C4-2B (cell line): ENCODE measurements around the gene KCNH3.

Source experiments
- H3K27ac ChIP-seq: fragments of 450-650 bp; 2 replicates; pipeline ENCODE4 v1.5.1; 2017
- ZFX ChIP-seq: fragments of 450-650 bp; IDR thresholded peaks from 2 replicates; pipeline ENCODE4 v1.6.1; 2017
- TF ChIP-seq, protein P1 (sequence below): fragments of 450-650 bp; conservative IDR thresholded peaks from 2 replicates; pipeline ENCODE4 v1.5.1; 2017; ENCODE audit warnings: mild to moderate bottlenecking

The KCNH3 gene

GRCh38 chr12:49537752-49538509 is 899 bp upstream of the KCNH3 start:
- no peak for TF ChIP-seq ZFX

GRCh38 chr12:49539406-49540228 is 787 bp downstream of the KCNH3 start:
- no peak overlapping the region for H3K27ac ChIP-seq

More at GRCh38 chr12:49537752-49538509, 899 bp upstream of the KCNH3 start:
- H3K27ac ChIP-seq, result no peak overlapping the region

DNA sequence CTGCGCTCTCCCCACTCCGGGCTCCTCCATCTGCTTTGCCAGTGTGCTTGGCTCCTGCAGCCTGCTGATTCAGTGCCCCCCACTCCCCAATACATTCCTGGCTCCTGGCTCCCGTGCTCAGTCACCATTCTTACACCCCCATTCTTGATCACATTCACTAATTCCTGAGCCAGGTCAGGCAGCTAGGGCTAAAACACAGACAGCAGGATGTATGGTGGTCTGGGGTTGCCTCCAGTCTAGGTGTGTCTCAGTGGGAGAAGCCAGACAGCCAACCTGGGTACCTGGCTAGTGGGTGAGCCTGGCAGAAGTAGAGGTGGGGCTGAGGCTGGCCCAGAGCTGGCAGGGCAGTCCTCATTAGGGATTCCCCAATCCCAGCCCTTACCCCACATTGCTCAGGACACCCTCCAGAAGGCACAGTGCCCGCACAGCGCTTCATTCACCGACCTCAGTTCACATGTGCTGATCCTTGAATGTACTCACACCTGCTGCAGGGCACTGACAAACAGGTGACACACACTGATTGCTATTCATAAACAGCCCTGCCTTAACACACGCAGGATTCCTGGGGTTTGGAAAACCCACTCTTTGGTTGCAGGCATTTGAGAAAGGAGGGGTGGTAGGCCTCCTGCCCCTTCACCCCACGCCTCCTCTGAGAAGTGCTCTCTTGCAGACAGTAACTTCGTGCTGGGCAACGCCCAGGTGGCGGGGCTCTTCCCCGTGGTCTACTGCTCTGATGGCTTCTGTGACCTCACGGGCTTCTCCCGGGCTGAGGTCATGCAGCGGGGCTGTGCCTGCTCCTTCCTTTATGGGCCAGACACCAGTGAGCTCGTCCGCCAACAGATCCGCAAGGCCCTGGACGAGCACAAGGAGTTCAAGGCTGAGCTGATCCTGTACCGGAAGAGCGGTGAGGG is 1.7 kb downstream of the KCNH3 start:
- no peak overlapping the region for H3K27ac ChIP-seq
- TF ChIP-seq, protein P1, sequence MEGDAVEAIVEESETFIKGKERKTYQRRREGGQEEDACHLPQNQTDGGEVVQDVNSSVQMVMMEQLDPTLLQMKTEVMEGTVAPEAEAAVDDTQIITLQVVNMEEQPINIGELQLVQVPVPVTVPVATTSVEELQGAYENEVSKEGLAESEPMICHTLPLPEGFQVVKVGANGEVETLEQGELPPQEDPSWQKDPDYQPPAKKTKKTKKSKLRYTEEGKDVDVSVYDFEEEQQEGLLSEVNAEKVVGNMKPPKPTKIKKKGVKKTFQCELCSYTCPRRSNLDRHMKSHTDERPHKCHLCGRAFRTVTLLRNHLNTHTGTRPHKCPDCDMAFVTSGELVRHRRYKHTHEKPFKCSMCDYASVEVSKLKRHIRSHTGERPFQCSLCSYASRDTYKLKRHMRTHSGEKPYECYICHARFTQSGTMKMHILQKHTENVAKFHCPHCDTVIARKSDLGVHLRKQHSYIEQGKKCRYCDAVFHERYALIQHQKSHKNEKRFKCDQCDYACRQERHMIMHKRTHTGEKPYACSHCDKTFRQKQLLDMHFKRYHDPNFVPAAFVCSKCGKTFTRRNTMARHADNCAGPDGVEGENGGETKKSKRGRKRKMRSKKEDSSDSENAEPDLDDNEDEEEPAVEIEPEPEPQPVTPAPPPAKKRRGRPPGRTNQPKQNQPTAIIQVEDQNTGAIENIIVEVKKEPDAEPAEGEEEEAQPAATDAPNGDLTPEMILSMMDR, result no peak
- TF ChIP-seq ZFX, result no peak

More at GRCh38 chr12:49539406-49540228, 787 bp downstream of the KCNH3 start:
- TF ChIP-seq, protein P1, result no peak
- TF ChIP-seq ZFX, result no peak

GRCh38 chr12:49541140-49541861 is 2.5 kb downstream of the KCNH3 start:
- no peak overlapping the region for H3K27ac ChIP-seq
- TF ChIP-seq ZFX, result no peak
- TF ChIP-seq, protein P1, result no peak

DNA sequence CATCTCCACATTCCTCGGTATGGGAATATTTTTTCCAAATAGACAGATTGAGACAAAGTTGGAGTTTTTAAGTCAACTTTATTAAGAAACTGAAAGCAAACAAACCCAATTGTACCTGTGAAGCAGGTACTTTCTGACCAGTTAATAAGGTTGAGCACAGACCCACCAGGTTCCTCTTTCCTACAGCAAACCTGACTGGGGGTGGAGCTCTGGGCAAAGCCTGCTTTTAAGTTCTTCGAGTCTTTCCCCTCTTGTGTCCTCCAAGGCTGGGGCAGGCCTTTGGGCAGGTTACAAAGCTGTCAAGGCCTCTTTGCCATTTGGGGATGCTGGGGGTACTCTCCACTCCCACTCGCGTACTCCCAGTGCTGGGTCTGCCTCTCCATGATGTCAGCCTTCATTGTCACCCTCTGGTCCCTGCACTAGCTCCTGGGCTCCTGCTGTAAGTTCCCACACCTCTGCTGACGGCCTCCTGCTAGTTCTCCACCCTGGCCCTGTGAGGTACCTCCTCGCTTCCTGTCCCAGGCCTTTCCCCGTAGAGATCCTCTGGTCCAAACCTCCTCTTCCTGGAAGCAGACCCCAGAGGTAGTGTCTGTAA is 3.2 kb downstream of the KCNH3 start:
- no peak for TF ChIP-seq ZFX
- TF ChIP-seq, protein P1, result no peak
- H3K27ac ChIP-seq, result no peak overlapping the region

DNA sequence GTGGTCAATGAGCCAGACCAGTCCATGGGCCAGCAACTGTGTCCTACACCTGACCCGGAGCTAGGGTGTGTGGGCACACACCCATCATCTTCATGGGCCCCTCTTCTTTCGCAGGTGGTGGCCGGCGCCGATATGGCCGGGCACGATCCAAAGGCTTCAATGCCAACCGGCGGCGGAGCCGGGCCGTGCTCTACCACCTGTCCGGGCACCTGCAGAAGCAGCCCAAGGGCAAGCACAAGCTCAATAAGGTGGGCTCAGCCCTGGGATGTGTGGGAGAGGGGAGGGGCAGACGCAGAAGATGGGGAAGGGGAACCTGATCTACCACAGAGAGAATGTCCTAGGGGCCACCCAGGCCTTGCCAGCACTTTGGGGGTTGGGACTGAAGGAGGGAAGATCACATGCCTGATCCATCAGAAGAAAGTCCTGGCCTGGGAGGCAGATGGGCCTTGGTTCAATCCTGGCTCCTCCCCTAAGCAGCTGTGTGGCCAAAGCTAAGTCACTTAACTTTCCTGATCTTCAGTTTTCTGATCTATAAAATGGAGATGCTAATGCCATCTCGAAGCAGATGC is 3.8 kb downstream of the KCNH3 start:
- TF ChIP-seq, protein P1, result no peak
- TF ChIP-seq ZFX, result no peak
- no peak overlapping the region for H3K27ac ChIP-seq
